K562 (cell line): ENCODE measurements around the gene AQP6. TPM values are rescaled to one million over a fixed set of nuclear protein-coding genes. Genes with fewer than 3 reads are reported as not detected.

ENCODE experiments used
- AFF4 ChIP-seq: sonication (generic); formaldehyde crosslinking; IDR thresholded peaks from 2 replicates; pipeline ENCODE4 v1.8.0; 2023; ENCODE audit warnings: mild to moderate bottlenecking, missing genetic modification reagents
- ATF3 ChIP-seq, 2 experiments: fragments of 450-650 bp in 1 of 2; sonication (generic) in 1 of 2; formaldehyde crosslinking in 1 of 2; IDR thresholded peaks in 1 of 2; conservative IDR thresholded peaks in 1 of 2; 2 replicates each; pipeline versions ENCODE4 v1.6.1 to v1.8.1; 2016 to 2023; ENCODE audit warnings: mild to moderate bottlenecking in 2 of 2, moderate library complexity in 2 of 2, inconsistent platforms in 1 of 2, missing genetic modification reagents in 1 of 2
- BCL6 ChIP-seq: fragments of 250-450 bp; sonication (Bioruptor Pico); IDR thresholded peaks from 2 replicates; pipeline ENCODE4 v1.4.0; 2020
- CHD1 ChIP-seq: fragments of 200-600 bp; sonication (generic); IDR thresholded peaks from one replicate; pipeline ENCODE4 v1.6.1; 2012; ENCODE audit warnings: mild to moderate bottlenecking, moderate library complexity, low read length, inconsistent platforms
- COPS2 ChIP-seq: fragments of 450-650 bp; conservative IDR thresholded peaks from 2 replicates; pipeline ENCODE4 v1.6.1; 2016; ENCODE audit warnings: mild to moderate bottlenecking, moderate library complexity
- DIDO1 ChIP-seq: fragments of 450-650 bp; IDR thresholded peaks from 2 replicates; pipeline ENCODE4 v1.6.1; 2016; ENCODE audit warnings: low read depth, missing biosample characterization, missing genetic modification characterization
- ELF2 ChIP-seq: fragments of 250-450 bp; sonication (Bioruptor Pico); IDR thresholded peaks from 2 replicates; pipeline ENCODE4 v1.5.0; 2021; ENCODE audit warnings: mild to moderate bottlenecking
- IRF9 ChIP-seq: fragments of 450-650 bp; IDR thresholded peaks from 2 replicates; pipeline ENCODE4 v1.6.1; 2016; ENCODE audit warnings: missing biosample characterization, missing genetic modification characterization
- NR2C2 ChIP-seq, 2 experiments: fragments of 200-800 bp in 1 of 2; sonication (Bioruptor generic) in 1 of 2; sonication (generic) in 1 of 2; formaldehyde crosslinking in 1 of 2; IDR thresholded peaks; 2 replicates each; pipeline versions ENCODE4 v1.6.1 to v1.8.0; 2016 to 2022; ENCODE audit warnings: mild to moderate bottlenecking in 1 of 2, missing compliant biosample characterization in 1 of 2, missing genetic modification characterization in 1 of 2, missing genetic modification reagents in 1 of 2
- PTBP1 ChIP-seq: fragments of 200-400 bp; formaldehyde crosslinking; IDR thresholded peaks from 2 replicates; pipeline ENCODE4 v1.6.1; 2017; ENCODE audit warnings: low read depth, low read length
- RBFOX2 ChIP-seq: fragments of 200-400 bp; formaldehyde crosslinking; IDR thresholded peaks from 2 replicates; pipeline ENCODE4 v1.6.1; 2017; ENCODE audit warnings: low read depth, mild to moderate bottlenecking, low read length, moderate library complexity
- RBM22 ChIP-seq: fragments of 200-400 bp; formaldehyde crosslinking; IDR thresholded peaks from 2 replicates; pipeline ENCODE4 v1.6.1; 2018; ENCODE audit warnings: low read length, low read depth; ENCODE audit not compliant: poor library complexity, severe bottlenecking
- ZC3H11A ChIP-seq: IDR thresholded peaks from 2 replicates; pipeline ENCODE4 v1.6.1; 2012; ENCODE audit warnings: low read depth, low read length, improper control_type of control experiment
- ZFX ChIP-seq: sonication (generic); formaldehyde crosslinking; IDR thresholded peaks from 2 replicates; pipeline ENCODE4 v1.8.0; 2022; ENCODE audit warnings: mild to moderate bottlenecking, missing genetic modification reagents, moderate library complexity
- ZNF23 ChIP-seq: fragments of 250-450 bp; sonication (Bioruptor Pico); IDR thresholded peaks from 2 replicates; pipeline ENCODE4 v1.4.0; 2020; ENCODE audit warnings: mild to moderate bottlenecking
- ZNF324 ChIP-seq: fragments of 250-450 bp; sonication (Bioruptor Pico); IDR thresholded peaks from 2 replicates; pipeline ENCODE4 v1.4.0; 2020; ENCODE audit warnings: mild to moderate bottlenecking
- ZNF609 ChIP-seq: sonication (generic); formaldehyde crosslinking; IDR thresholded peaks from 2 replicates; pipeline ENCODE4 v1.8.1; 2023; ENCODE audit warnings: missing genetic modification reagents, mild to moderate bottlenecking, borderline replicate concordance
- ZNF79 ChIP-seq: fragments of 250-450 bp; sonication (Bioruptor Pico); IDR thresholded peaks from 2 replicates; pipeline ENCODE4 v1.4.0; 2020; ENCODE audit warnings: low read depth, mild to moderate bottlenecking, moderate library complexity
- ZSCAN29 ChIP-seq: fragments of 450-650 bp; IDR thresholded peaks from 2 replicates; pipeline ENCODE4 v1.6.1; 2017
- polyA plus RNA-seq, 8 experiments: library from polyadenylated mRNA; depleted of rRNA in 4 of 8; stranded (reverse) in 5 of 8; unstranded in 3 of 8; fragments of >200 nt; fragmentation: Nextera tagmentation in 2 of 8; fragmentation: Illumina TruSeq in 1 of 8; extraction: Ambion mirVana in 2 of 8; extraction: Trizol in 1 of 8; gene quantifications; 2 replicates each; pipeline versions ENCODE4 v1.2.1 to v1.2.3, GENCODE V29; 2011 to 2014; ENCODE audit warnings: inconsistent platforms in 1 of 8, missing spikeins in 1 of 8
- total RNA-seq, 7 experiments: library from RNA; depleted of rRNA in 6 of 7; stranded (reverse); fragments of >200 nt in 6 of 7; fragmentation: Illumina TruSeq in 2 of 7; extraction: Trizol in 2 of 7; gene quantifications; 2 replicates each; pipeline versions ENCODE4 v1.2.1 to v1.2.3, GENCODE V29; 2011 to 2021; ENCODE audit warnings: low replicate concordance in 1 of 7

AQP6 gene
- total and polyA plus RNA-seq, 9 of the 15 experiments (the other 6 are each of a cell fraction or from before 2014, with no cell fraction given): 0.05 to 0.12 TPM; not detected in 7

GRCh38 chr12:50024805-50025186 lies 52.0 kb downstream of the AQP6 start (continued):
- TF ChIP-seq ZNF79 (CRISPR knock-in tag) (no peak), ZNF324 (CRISPR knock-in tag) (no peak), ELF2 (no peak), NR2C2 (CRISPR knock-in tag; IDR thresholded peaks at IDR 0.05) (no peak), NR2C2 (tag; IDR thresholded peaks at IDR 0.05) (no peak), RBM22 (no peak), DIDO1 (tag) (no peak), PTBP1 (no peak), ZNF609 (CRISPR knock-in tag) (no peak), ZSCAN29 (no peak), CHD1 (peak; percentile 31), ZFX (CRISPR knock-in tag) (peak; percentile 70; the same call in 1 of the 2 replicates), AFF4 (CRISPR knock-in tag) (peak; percentile 74; the same call in 1 of the 2 replicates), BCL6 (CRISPR knock-in tag) (no peak), RBFOX2 (no peak), ATF3 (IDR thresholded peaks at IDR 0.05) (no peak), ATF3 (CRISPR knock-in tag; conservative IDR thresholded peaks at IDR 0.05) (no peak), COPS2 (no peak), IRF9 (tag) (no peak), ZNF23 (no peak), ZC3H11A (no peak)
